Parathyroid adenoma (tissue), 2 donors: ENCODE measurements around the gene DAO.

ENCODE experiments used
- H2AFZ ChIP-seq: fragments of 300-600 bp; sonication (generic); one replicate; pipeline ENCODE4 v1.7.0; 2017; ENCODE audit warnings: antibody characterized with exemption, mild to moderate bottlenecking
- H3K27ac ChIP-seq: fragments of 300-600 bp; sonication (generic); one replicate; pipeline ENCODE4 v1.7.0; 2017
- H3K27me3 ChIP-seq: fragments of 300-600 bp; sonication (generic); one replicate; pipeline ENCODE4 v1.7.0; 2017; ENCODE audit warnings: low read length; ENCODE audit not compliant: control insufficient read depth, insufficient read depth
- H3K36me3 ChIP-seq: fragments of 300-600 bp; sonication (generic); one replicate; pipeline ENCODE4 v1.7.0; 2017; ENCODE audit warnings: low read length; ENCODE audit not compliant: control insufficient read depth, insufficient read depth
- H3K4me1 ChIP-seq: fragments of 300-600 bp; sonication (generic); one replicate; pipeline ENCODE4 v1.7.0; 2017; ENCODE audit warnings: control low read depth
- H3K4me2 ChIP-seq: fragments of 300-600 bp; sonication (generic); one replicate; pipeline ENCODE4 v1.7.0; 2017; ENCODE audit warnings: low read length
- H3K4me3 ChIP-seq: fragments of 300-600 bp; sonication (generic); one replicate; pipeline ENCODE4 v1.7.0; 2017; ENCODE audit warnings: low read depth, low read length
- H3K79me2 ChIP-seq: fragments of 300-600 bp; sonication (generic); one replicate; pipeline ENCODE4 v1.7.0; 2017; ENCODE audit warnings: control low read depth
- H3K9ac ChIP-seq: fragments of 300-600 bp; sonication (generic); one replicate; pipeline ENCODE4 v1.7.0; 2017; ENCODE audit warnings: mild to moderate bottlenecking
- H3K9me3 ChIP-seq: fragments of 300-600 bp; sonication (generic); one replicate; pipeline ENCODE4 v1.7.0; 2017; ENCODE audit warnings: low read length; ENCODE audit not compliant: control insufficient read depth
- TF ChIP-seq, protein P1 (sequence below): fragments of 300-600 bp; sonication (generic); IDR thresholded peaks from one replicate; pipeline ENCODE4 v1.7.0; 2017; ENCODE audit warnings: antibody characterized with exemption, mild to moderate bottlenecking
- donor health status: primary hyperparathyroidism.

DAO gene

DNA sequence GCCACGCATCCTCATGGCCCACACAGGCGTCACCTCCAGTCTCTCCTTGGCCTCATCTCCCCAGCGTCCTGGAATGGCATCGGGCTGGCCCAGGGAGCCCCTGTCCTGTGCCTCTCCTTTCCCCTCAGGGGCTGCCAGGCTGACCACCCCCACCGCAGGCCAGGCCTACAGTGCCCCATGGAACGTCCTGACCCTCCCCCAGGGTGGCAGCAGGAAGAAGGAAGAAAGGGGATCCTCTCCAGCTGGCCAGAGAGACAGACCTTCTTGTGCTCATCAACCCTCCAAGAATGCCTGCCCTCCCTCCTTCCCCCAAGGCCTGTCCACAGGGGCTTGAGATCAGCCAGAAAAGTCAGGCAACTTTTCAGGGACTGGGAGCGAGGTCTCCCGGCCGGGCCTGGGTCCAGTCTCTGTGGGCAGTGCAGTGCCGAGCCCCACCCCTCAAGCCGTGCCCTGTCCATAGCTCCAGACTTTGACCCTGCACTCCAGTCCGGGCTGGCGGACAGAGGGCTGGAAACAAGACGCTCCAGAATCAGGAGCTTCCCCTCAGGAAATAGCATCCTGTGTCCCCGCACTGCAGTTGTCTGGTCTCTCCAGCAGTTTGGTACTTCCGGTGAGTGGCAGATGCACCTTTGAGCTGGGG is at the start of gene DAO:
DAO (plus strand) TSS at position 478 of the 640 bp plus-strand sequence. CDS start 4,915 bp downstream, outside the sequence.
- Histone ChIP-seq H3K9me3 (no peaks in the 10 kb centered on the region), H3K4me2 (no peak within 1 kb of the TSS), H3K9ac (no peak within 1 kb of the TSS), H3K27me3 (no peaks in the 10 kb centered on the region), H3K27ac (no peak within 1 kb of the TSS), H3K4me1 (no peaks in the 10 kb centered on the region), H3K36me3 (no peaks in the 10 kb centered on the region), H2AFZ (no peak within 1 kb of the TSS), H3K79me2 (no peaks in the 10 kb centered on the region), H3K4me3 (no peak within 1 kb of the TSS)
- TF ChIP-seq, protein P1, sequence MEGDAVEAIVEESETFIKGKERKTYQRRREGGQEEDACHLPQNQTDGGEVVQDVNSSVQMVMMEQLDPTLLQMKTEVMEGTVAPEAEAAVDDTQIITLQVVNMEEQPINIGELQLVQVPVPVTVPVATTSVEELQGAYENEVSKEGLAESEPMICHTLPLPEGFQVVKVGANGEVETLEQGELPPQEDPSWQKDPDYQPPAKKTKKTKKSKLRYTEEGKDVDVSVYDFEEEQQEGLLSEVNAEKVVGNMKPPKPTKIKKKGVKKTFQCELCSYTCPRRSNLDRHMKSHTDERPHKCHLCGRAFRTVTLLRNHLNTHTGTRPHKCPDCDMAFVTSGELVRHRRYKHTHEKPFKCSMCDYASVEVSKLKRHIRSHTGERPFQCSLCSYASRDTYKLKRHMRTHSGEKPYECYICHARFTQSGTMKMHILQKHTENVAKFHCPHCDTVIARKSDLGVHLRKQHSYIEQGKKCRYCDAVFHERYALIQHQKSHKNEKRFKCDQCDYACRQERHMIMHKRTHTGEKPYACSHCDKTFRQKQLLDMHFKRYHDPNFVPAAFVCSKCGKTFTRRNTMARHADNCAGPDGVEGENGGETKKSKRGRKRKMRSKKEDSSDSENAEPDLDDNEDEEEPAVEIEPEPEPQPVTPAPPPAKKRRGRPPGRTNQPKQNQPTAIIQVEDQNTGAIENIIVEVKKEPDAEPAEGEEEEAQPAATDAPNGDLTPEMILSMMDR, result no peak

DNA sequence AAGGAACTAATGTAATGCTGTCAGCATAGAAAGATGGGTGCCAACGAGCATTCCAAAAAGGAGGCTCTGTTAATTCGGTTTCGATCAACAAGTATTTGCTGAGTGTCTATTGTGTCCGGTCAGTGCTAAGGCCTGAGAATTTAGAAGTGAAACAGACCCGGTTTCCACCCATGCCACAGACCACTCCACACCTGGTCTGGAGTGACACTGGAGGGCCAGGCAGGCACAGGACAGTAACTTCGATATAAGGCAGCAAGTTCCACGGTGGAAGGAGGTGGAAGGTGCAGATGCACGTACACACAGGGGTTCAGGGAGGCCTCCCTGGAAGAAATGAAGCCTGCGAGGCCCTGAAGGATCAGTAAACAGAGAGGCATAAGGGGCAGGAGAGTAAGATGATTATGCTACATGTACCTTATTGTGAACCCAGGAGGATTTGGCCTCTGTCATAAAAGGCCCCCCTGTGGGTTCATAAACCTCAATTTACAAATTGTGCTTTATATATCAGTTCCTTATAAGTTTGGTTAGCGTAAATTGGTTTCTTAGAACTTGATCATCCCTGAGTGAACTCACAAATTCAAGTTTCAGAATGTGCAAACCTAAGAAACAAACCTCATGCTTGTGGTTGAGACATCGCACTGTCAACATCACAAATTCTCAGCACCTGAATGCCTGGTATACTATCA is 48.4 kb upstream of the DAO start:
- H3K4me1 ChIP-seq, result peaks cover 35% of the 10 kb centered on the region
- H3K4me3 ChIP-seq, result no peak overlapping the region
- H3K36me3 ChIP-seq, result no peaks in the 10 kb centered on the region
- no peaks in the 10 kb centered on the region for H3K9me3 ChIP-seq
- TF ChIP-seq, protein P1, result no peak
- H2AFZ ChIP-seq, result no peak overlapping the region
- H3K27me3 ChIP-seq, result no peaks in the 10 kb centered on the region
- no peak overlapping the region for H3K9ac ChIP-seq
- no peak overlapping the region for H3K4me2 ChIP-seq
- H3K79me2 ChIP-seq, result peaks cover 51% of the 10 kb centered on the region
- no peak overlapping the region for H3K27ac ChIP-seq

DNA sequence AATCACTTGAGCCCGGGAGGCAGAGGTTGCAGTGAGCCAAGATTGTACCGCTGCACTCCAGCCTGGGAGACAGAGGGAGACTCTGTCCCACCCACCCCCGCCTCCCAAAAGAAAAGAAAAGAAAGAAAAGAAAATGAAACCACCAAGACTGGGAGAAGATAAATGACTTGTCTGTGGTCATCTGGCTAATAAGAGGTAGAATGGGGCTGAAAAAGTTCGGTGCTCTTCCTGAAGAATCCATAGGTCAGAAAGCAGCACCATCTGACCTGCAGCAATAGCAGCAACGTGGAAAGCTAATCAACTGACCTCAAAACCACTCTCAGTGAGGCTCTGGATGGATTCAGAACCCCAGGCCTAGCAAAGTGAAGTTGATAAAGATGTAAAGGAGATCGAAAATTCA is 47.7 kb upstream of the DAO start:
- no peak overlapping the region for H3K27ac ChIP-seq

DNA sequence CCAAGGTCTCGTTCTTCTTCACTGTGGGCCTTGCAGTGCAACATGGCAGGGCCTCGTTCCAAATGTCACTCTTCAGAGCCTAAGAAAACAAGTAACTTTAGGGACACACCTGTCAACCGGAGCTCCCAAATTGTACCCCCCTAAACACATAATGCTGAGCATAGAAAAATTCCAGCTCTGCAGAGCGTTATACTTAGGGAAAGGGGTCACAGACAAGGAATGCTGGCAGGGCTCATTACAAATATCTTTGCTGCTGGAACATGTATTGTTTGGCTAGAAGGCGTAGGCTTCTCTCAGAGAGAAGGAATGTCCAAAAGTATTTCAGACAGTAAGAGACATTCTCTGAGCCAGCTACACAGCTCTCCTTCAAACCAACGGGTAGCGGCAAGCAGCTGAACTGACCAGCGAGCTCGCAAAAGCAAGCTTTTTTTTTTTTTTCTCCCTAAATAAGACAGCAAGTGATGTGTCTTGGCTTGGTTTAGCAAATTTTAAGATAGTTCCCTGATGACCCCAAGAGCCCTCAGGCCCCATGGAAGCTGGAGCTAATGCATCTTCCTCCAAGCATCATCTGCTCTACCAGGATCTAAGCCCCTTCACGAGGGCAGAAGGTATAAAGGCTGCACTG is 47.0 kb upstream of the DAO start:
- TF ChIP-seq, protein P1, result no peak
- no peak overlapping the region for H2AFZ ChIP-seq
- H3K79me2 ChIP-seq, result peaks cover 62% of the 10 kb centered on the region
- H3K9me3 ChIP-seq, result no peaks in the 10 kb centered on the region
- H3K9ac ChIP-seq, result no peak overlapping the region
- peak overlapping the region; percentile 34 for H3K27ac ChIP-seq
- no peak overlapping the region for H3K4me2 ChIP-seq
- H3K4me1 ChIP-seq, result peaks cover 21% of the 10 kb centered on the region
- H3K36me3 ChIP-seq, result no peaks in the 10 kb centered on the region
- H3K27me3 ChIP-seq, result no peaks in the 10 kb centered on the region
- H3K4me3 ChIP-seq, result no peak overlapping the region

More for the DNA sequence above, 47.7 kb upstream of the DAO start:
- no peaks in the 10 kb centered on the region for H3K27me3 ChIP-seq
- no peak overlapping the region for H3K9ac ChIP-seq
- H3K9me3 ChIP-seq, result no peaks in the 10 kb centered on the region
- peaks cover 58% of the 10 kb centered on the region for H3K79me2 ChIP-seq
- no peak overlapping the region for H2AFZ ChIP-seq
- H3K4me3 ChIP-seq, result no peak overlapping the region
- H3K4me2 ChIP-seq, result no peak overlapping the region
- H3K4me1 ChIP-seq, result peaks cover 28% of the 10 kb centered on the region
- H3K36me3 ChIP-seq, result no peaks in the 10 kb centered on the region
- TF ChIP-seq, protein P1, result no peak
